Epithelial cell of proximal tubule (primary cell): ENCODE data around the gene THAP9. TPM values are rescaled to one million over a fixed set of nuclear protein-coding genes. Genes with fewer than 3 reads are reported as not detected.

ENCODE experiments used
- DNase-seq: peaks from one replicate; pipeline ENCODE4 v3.0.0-alpha.2; 2011; ENCODE audit warnings: low read depth
- H3K4me3 ChIP-seq: 2 replicates; pipeline ENCODE4 v1.5.1; 2011; ENCODE audit warnings: low read depth, mild to moderate bottlenecking, low read length
- CTCF ChIP-seq: conservative IDR thresholded peaks from 2 replicates; pipeline ENCODE4 v1.5.1; 2012; ENCODE audit warnings: low read depth, mild to moderate bottlenecking, low read length
- total RNA-seq: library from RNA; depleted of rRNA; stranded (reverse); fragments of >200 nt; gene quantifications from 2 replicates; pipeline ENCODE4 v1.2.3, GENCODE V29; 2015

The THAP9 gene
- total RNA-seq, 1 donor from 2014 or later, result 2.5 TPM

GRCh38 chr4:82898322-82899243 lies 2.0 kb upstream of the THAP9 start:
- no peak for DNase-seq
- TF ChIP-seq CTCF, result peak; percentile 53
- H3K4me3 ChIP-seq, result peak overlapping the region; percentile 87

GRCh38 chr4:82899374-82900065 lies 1.0 kb upstream of the THAP9 start:
- no peak for TF ChIP-seq CTCF
- H3K4me3 ChIP-seq, result peak overlapping the region; percentile 87
- DNase-seq, result no peak

GRCh38 chr4:82900066-82900410 lies 497 bp upstream of the THAP9 start:
- DNase-seq, result no peak
- H3K4me3 ChIP-seq, result peak overlapping the region; percentile 87
- no peak for TF ChIP-seq CTCF

- H3K4me3 ChIP-seq, result peak overlapping the region; percentile 87
- no peak for TF ChIP-seq CTCF
- no peak for DNase-seq
Measured at GRCh38 chr4:82901183-82901718, 716 bp downstream of the THAP9 start.

GRCh38 chr4:82903737-82904136 lies 3.2 kb downstream of the THAP9 start:
- TF ChIP-seq CTCF, result no peak
- no peak overlapping the region for H3K4me3 ChIP-seq
- no peak for DNase-seq

- H3K4me3 ChIP-seq, result no peak overlapping the region
- DNase-seq, result no peak
- TF ChIP-seq CTCF, result no peak
Measured at GRCh38 chr4:82905205-82905604, 4.7 kb downstream of the THAP9 start.
